DND-41 (cell line): Measurements from ENCODE around the gene MOB3C.

ENCODE experiments used
- EZH2 ChIP-seq: IDR thresholded peaks from 3 replicates; pipeline ENCODE4 v1.6.1; 2012; ENCODE audit warnings: borderline replicate concordance, low read depth, mild to moderate bottlenecking, moderate library complexity, low read length, inconsistent platforms; ENCODE audit not compliant: severe bottlenecking
- TF ChIP-seq, protein P1 (sequence below): IDR thresholded peaks from 2 replicates; pipeline ENCODE4 v1.5.1; 2012; ENCODE audit warnings: borderline replicate concordance, low read length, moderate library complexity, mild to moderate bottlenecking; ENCODE audit not compliant: poor library complexity, severe bottlenecking; ENCODE audit errors: extremely low read depth

DNA sequence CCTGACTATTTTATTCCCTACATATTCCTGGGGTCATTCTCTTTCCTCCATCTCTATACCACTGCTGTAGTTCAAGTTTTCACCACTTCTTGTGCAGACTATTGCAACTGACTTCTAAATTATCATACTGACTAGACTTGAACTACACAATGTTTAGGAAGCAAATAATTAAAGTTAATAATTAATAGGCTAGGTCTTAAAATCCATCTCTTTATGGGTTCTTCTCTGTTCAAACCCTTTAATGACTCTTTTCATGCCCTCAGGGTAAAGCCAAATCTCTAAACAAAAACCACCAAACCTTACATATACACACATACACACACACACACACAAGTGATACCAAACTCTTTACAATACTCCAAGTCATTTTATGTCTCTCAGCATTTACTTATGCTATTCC lies 22.3 kb upstream of the MOB3C start:
- TF ChIP-seq, protein P1, sequence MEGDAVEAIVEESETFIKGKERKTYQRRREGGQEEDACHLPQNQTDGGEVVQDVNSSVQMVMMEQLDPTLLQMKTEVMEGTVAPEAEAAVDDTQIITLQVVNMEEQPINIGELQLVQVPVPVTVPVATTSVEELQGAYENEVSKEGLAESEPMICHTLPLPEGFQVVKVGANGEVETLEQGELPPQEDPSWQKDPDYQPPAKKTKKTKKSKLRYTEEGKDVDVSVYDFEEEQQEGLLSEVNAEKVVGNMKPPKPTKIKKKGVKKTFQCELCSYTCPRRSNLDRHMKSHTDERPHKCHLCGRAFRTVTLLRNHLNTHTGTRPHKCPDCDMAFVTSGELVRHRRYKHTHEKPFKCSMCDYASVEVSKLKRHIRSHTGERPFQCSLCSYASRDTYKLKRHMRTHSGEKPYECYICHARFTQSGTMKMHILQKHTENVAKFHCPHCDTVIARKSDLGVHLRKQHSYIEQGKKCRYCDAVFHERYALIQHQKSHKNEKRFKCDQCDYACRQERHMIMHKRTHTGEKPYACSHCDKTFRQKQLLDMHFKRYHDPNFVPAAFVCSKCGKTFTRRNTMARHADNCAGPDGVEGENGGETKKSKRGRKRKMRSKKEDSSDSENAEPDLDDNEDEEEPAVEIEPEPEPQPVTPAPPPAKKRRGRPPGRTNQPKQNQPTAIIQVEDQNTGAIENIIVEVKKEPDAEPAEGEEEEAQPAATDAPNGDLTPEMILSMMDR, result no peak
- TF ChIP-seq EZH2, result no peak
